Fibroblast of lung (primary cell): ENCODE results near the gene TBXAS1. TPM values are rescaled to one million over a fixed set of nuclear protein-coding genes. Genes with fewer than 3 reads are reported as not detected.

Experiments used
- DNase-seq, 2 donors: peaks; one replicate each; pipeline versions ENCODE4 v3.0.0 to v3.0.0-alpha.2; 2010; ENCODE audit warnings: low read depth in 2 of 2
- H2AFZ ChIP-seq: 2 replicates; pipeline ENCODE4 v1.5.1; 2012; ENCODE audit warnings: low read length, control low read depth, inconsistent platforms
- H3K27ac ChIP-seq: 2 replicates; pipeline ENCODE4 v1.5.1; 2011; ENCODE audit warnings: low read length, control low read depth; ENCODE audit not compliant: insufficient read depth
- H3K27me3 ChIP-seq: 2 replicates; pipeline ENCODE4 v1.5.1; 2011; ENCODE audit warnings: mild to moderate bottlenecking, low read length; ENCODE audit not compliant: control insufficient read depth, insufficient read depth
- H3K36me3 ChIP-seq: 2 replicates; pipeline ENCODE4 v1.5.1; 2011; ENCODE audit warnings: low read length; ENCODE audit not compliant: control insufficient read depth, insufficient read depth
- H3K4me1 ChIP-seq: 2 replicates; pipeline ENCODE4 v1.5.1; 2011; ENCODE audit warnings: low read length; ENCODE audit not compliant: control insufficient read depth, insufficient read depth; ENCODE audit errors: extremely low read depth
- H3K4me2 ChIP-seq: 2 replicates; pipeline ENCODE4 v1.5.1; 2011; ENCODE audit warnings: low read length, control low read depth; ENCODE audit not compliant: insufficient read depth; ENCODE audit errors: extremely low read depth
- H3K4me3 ChIP-seq, 4 experiments: fragments of 200-600 bp in 1 of 4; sonication (generic) in 1 of 4; replicated peaks in 1 of 4; 2 replicates each; pipeline ENCODE4 v1.5.1; 2011 to 2016; ENCODE audit warnings: low read length in 4 of 4, low read depth in 3 of 4, mild to moderate bottlenecking in 3 of 4, control low read depth in 2 of 4, inconsistent platforms in 1 of 4, mixed read lengths in 1 of 4; ENCODE audit not compliant: insufficient read depth in 1 of 4; ENCODE audit errors: control extremely low read depth in 1 of 4
- H3K79me2 ChIP-seq: 2 replicates; pipeline ENCODE4 v1.5.1; 2012; ENCODE audit warnings: mild to moderate bottlenecking, low read length, inconsistent platforms; ENCODE audit not compliant: control insufficient read depth, insufficient read depth
- H3K9ac ChIP-seq: 2 replicates; pipeline ENCODE4 v1.5.1; 2011; ENCODE audit warnings: mild to moderate bottlenecking, low read length, control low read depth; ENCODE audit not compliant: insufficient read depth
- H3K9me3 ChIP-seq: 2 replicates; pipeline ENCODE4 v1.5.1; 2012; ENCODE audit warnings: low read depth, low read length; ENCODE audit not compliant: control insufficient read depth, insufficient read depth
- H4K20me1 ChIP-seq: 2 replicates; pipeline ENCODE4 v1.5.1; 2011; ENCODE audit warnings: low read length; ENCODE audit not compliant: control insufficient read depth, insufficient read depth; ENCODE audit errors: extremely low read depth
- CTCF ChIP-seq, 2 donors: IDR thresholded peaks in 1 of 2; conservative IDR thresholded peaks in 1 of 2; 1 replicate in 1 of 2; 2 replicates in 1 of 2; pipeline ENCODE4 v1.5.1; 2011 to 2012; ENCODE audit warnings: low read length in 2 of 2, control low read depth in 1 of 2, inconsistent platforms in 1 of 2, low read depth in 1 of 2, mild to moderate bottlenecking in 1 of 2
- EZH2 ChIP-seq: IDR thresholded peaks from 2 replicates; pipeline ENCODE4 v1.5.1; 2012; ENCODE audit warnings: low read length, control low read depth, mild to moderate bottlenecking; ENCODE audit errors: missing control alignments
- polyA plus RNA-seq, 2 donors: library from polyadenylated mRNA; depleted of rRNA in 1 of 2; stranded (reverse) in 1 of 2; unstranded in 1 of 2; fragments of >200 nt; gene quantifications; 2 replicates each; pipeline ENCODE4 v1.2.1, GENCODE V29; 2011 to 2012; ENCODE audit warnings: missing spikeins in 1 of 2
- total RNA-seq: library from RNA; depleted of rRNA; stranded (reverse); fragments of >200 nt; gene quantifications from 2 replicates; pipeline ENCODE4 v1.2.1, GENCODE V29; 2014

TBXAS1 gene
- total and polyA plus RNA-seq, 2 donors (not counting 1 experiment from before 2014, with no cell fraction given) = 1.5 to 2.1 TPM

GRCh38 chr7:139976838-139977656 lies 148.0 kb downstream of the TBXAS1 start:
- Histone ChIP-seq H3K36me3 (no peaks in the 10 kb centered on the region), H3K27me3 (peaks cover 7% of the 10 kb centered on the region), H3K4me2 (no peak overlapping the region), H3K79me2 (no peaks in the 10 kb centered on the region), H2AFZ (no peak overlapping the region), H3K9me3 (no peaks in the 10 kb centered on the region), H3K9ac (no peak overlapping the region), H3K4me1 (peaks cover 6% of the 10 kb centered on the region), H3K27ac (no peak overlapping the region), H3K4me3 (no peak overlapping the region), H4K20me1 (no peaks in the 10 kb centered on the region)
- TF ChIP-seq EZH2 = no peak
- no peak for TF ChIP-seq CTCF (conservative IDR thresholded peaks at IDR 0.05 in 1 of 2, IDR thresholded peaks at IDR 0.05 in 1 of 2; ENCODE audit: low read depth in 1 of 2, low read length in 2 of 2)
- no peak for DNase-seq

- no peak overlapping the region for H2AFZ ChIP-seq
- peaks cover 6% of the 10 kb centered on the region for H3K4me1 ChIP-seq
- no peaks in the 10 kb centered on the region for H4K20me1 ChIP-seq
- no peaks in the 10 kb centered on the region for H3K79me2 ChIP-seq
- TF ChIP-seq EZH2 (no peak), CTCF (conservative IDR thresholded peaks at IDR 0.05 in 1 of 2, IDR thresholded peaks at IDR 0.05 in 1 of 2; ENCODE audit: low read depth in 1 of 2, low read length in 2 of 2) (no peak)
- no peak overlapping the region for H3K4me2 ChIP-seq
- no peak for DNase-seq
- no peaks in the 10 kb centered on the region for H3K36me3 ChIP-seq
- no peak overlapping the region for H3K27ac ChIP-seq
- no peaks in the 10 kb centered on the region for H3K9me3 ChIP-seq
- H3K9ac ChIP-seq = no peak overlapping the region
- H3K27me3 ChIP-seq = peaks cover 5% of the 10 kb centered on the region
- H3K4me3 ChIP-seq = no peak overlapping the region
Observed at GRCh38 chr7:139981511-139981895, 152.4 kb downstream of the TBXAS1 start.

GRCh38 chr7:139982927-139983920 lies 154.2 kb downstream of the TBXAS1 start:
- H3K4me2 ChIP-seq = no peak overlapping the region

More at GRCh38 chr7:139982927-139983920, 154.2 kb downstream of the TBXAS1 start:
- Histone ChIP-seq H2AFZ (no peak overlapping the region), H3K79me2 (no peaks in the 10 kb centered on the region), H3K9me3 (no peaks in the 10 kb centered on the region), H3K27me3 (peaks cover 5% of the 10 kb centered on the region), H3K9ac (no peak overlapping the region), H4K20me1 (no peaks in the 10 kb centered on the region), H3K4me3 (no peak overlapping the region), H3K36me3 (no peaks in the 10 kb centered on the region), H3K4me1 (peaks cover 6% of the 10 kb centered on the region), H3K27ac (no peak overlapping the region)
- DNase-seq = no peak
- no peak for TF ChIP-seq EZH2
- no peak for TF ChIP-seq CTCF (conservative IDR thresholded peaks at IDR 0.05 in 1 of 2, IDR thresholded peaks at IDR 0.05 in 1 of 2; ENCODE audit: low read depth in 1 of 2, low read length in 2 of 2)
